SK-N-SH (cell line): ENCODE data around the gene CCDC148. TPM values are rescaled to one million over a fixed set of nuclear protein-coding genes. Genes with fewer than 3 reads are reported as not detected.

Source experiments
- CTCF ChIA-PET: fragments of 300-600, 350-600 bp; formaldehyde crosslinking; extraction: SDS; loops from one replicate; lab custom pipeline; 2021; lab: Yijun Ruan, JAX
- POLR2A ChIA-PET: fragments of 350-600 bp; sonication (Branson Sonifier 250); formaldehyde crosslinking; extraction: SDS; loops from one replicate; lab custom pipeline; 2020; ENCODE audit warnings: antibody characterized with exemption, inconsistent platforms; lab: Yijun Ruan, JAX
- DNase-seq: peaks from one replicate; pipeline ENCODE4 v3.0.0; 2012
- H2AFZ ChIP-seq: fragments of 200-600 bp; sonication (generic); 2 replicates; pipeline ENCODE4 v1.8.1; 2016; ENCODE audit warnings: antibody characterized with exemption, mild to moderate bottlenecking, low read depth
- H3F3A ChIP-seq: fragments of 200-600 bp; sonication (generic); replicated peaks from 2 replicates; pipeline ENCODE3; 2016; ENCODE audit warnings: antibody characterized with exemption, mild to moderate bottlenecking; ENCODE audit not compliant: insufficient read depth
- H3K27ac ChIP-seq, 2 experiments: fragments of 200-500 bp in 1 of 2; fragments of 200-600 bp in 1 of 2; sonication (Bioruptor generic) in 1 of 2; sonication (generic), shearing (Covaris generic) in 1 of 2; 2 replicates each; pipeline versions ENCODE4 v1.5.1 to v1.6.1; 2014 to 2016; ENCODE audit warnings: low read depth in 2 of 2, inconsistent platforms in 1 of 2, low read length in 1 of 2, mild to moderate bottlenecking in 1 of 2, mixed read lengths in 1 of 2
- H3K27me3 ChIP-seq: fragments of 200-600 bp; sonication (generic), shearing (Covaris generic); 2 replicates; pipeline ENCODE4 v1.6.1; 2016; ENCODE audit warnings: mixed run types; ENCODE audit not compliant: insufficient read depth
- H3K36me3 ChIP-seq, 2 experiments: fragments of 200-500 bp in 1 of 2; fragments of 200-600 bp in 1 of 2; sonication (Bioruptor generic) in 1 of 2; sonication (generic) in 1 of 2; replicated peaks in 1 of 2; 2 replicates each; pipeline versions ENCODE3 to v1.5.1; 2014 to 2016; ENCODE audit warnings: low read length in 1 of 2, mild to moderate bottlenecking in 1 of 2; ENCODE audit not compliant: insufficient read depth in 2 of 2, control insufficient read depth in 1 of 2
- H3K4me1 ChIP-seq, 2 experiments: fragments of 200-500 bp in 1 of 2; fragments of 200-600 bp in 1 of 2; sonication (Bioruptor generic) in 1 of 2; sonication (generic), shearing (Covaris generic) in 1 of 2; 2 replicates each; pipeline versions ENCODE4 v1.5.1 to v1.6.1; 2014 to 2016; ENCODE audit warnings: low read depth in 1 of 2, low read length in 1 of 2, mixed run types in 1 of 2; ENCODE audit not compliant: insufficient read depth in 2 of 2, control insufficient read depth in 1 of 2
- H3K4me2 ChIP-seq: fragments of 200-600 bp; sonication (generic), shearing (Covaris generic); 2 replicates; pipeline ENCODE4 v1.6.1; 2017; ENCODE audit warnings: mixed run types
- H3K4me3 ChIP-seq, 2 experiments: fragments of 200-500 bp in 1 of 2; fragments of 200-600 bp in 1 of 2; sonication (Bioruptor generic) in 1 of 2; sonication (generic), shearing (Covaris generic) in 1 of 2; 2 replicates each; pipeline versions ENCODE4 v1.5.1 to v1.8.1; 2014 to 2016; ENCODE audit warnings: low read depth in 2 of 2, inconsistent platforms in 1 of 2, low read length in 1 of 2, mild to moderate bottlenecking in 1 of 2, mixed read lengths in 1 of 2, moderate library complexity in 1 of 2
- H3K79me2 ChIP-seq: fragments of 200-600 bp; sonication (generic); 2 replicates; pipeline ENCODE4 v1.8.1; 2017; ENCODE audit warnings: mild to moderate bottlenecking; ENCODE audit not compliant: insufficient read depth
- H3K9ac ChIP-seq: fragments of 200-600 bp; sonication (generic); 2 replicates; pipeline ENCODE4 v1.6.1; 2017; ENCODE audit warnings: mixed run types
- H3K9me2 ChIP-seq: fragments of 200-600 bp; sonication (generic); 2 replicates; pipeline ENCODE4 v1.6.1; 2017; ENCODE audit warnings: mixed run types
- H3K9me3 ChIP-seq: fragments of 200-600 bp; sonication (generic); 2 replicates; pipeline ENCODE4 v1.6.1; 2017; ENCODE audit warnings: mixed run types, mild to moderate bottlenecking, moderate library complexity
- H4K20me1 ChIP-seq: fragments of 200-600 bp; sonication (generic); 2 replicates; pipeline ENCODE4 v1.6.1; 2017; ENCODE audit warnings: mild to moderate bottlenecking, mixed run types; ENCODE audit not compliant: insufficient read depth
- CHD2 ChIP-seq: fragments of 150-350 bp; IDR thresholded peaks from 2 replicates; pipeline ENCODE4 v1.6.1; 2018; ENCODE audit warnings: low read length; ENCODE audit not compliant: partially characterized antibody
- EP300 ChIP-seq, 2 experiments: IDR thresholded peaks; 2 replicates each; pipeline versions ENCODE4 v1.4.0 to v1.6.1; 2012; ENCODE audit warnings: borderline replicate concordance in 1 of 2, low read depth in 1 of 2, low read length in 1 of 2
- FOXJ3 ChIP-seq: sonication (generic); formaldehyde crosslinking; IDR thresholded peaks from 2 replicates; pipeline ENCODE4 v1.5.1; 2020; ENCODE audit warnings: mild to moderate bottlenecking, missing genetic modification reagents
- FOXM1 ChIP-seq: IDR thresholded peaks from 2 replicates; pipeline ENCODE4 v1.4.0; 2012; ENCODE audit warnings: low read depth, mild to moderate bottlenecking
- GATA2 ChIP-seq: sonication (generic); formaldehyde crosslinking; IDR thresholded peaks from 2 replicates; pipeline ENCODE4 v1.5.0; 2020; ENCODE audit warnings: mild to moderate bottlenecking, missing genetic modification reagents
- RAD21 ChIP-seq: IDR thresholded peaks from 2 replicates; pipeline ENCODE4 v1.6.1; 2012; ENCODE audit warnings: mild to moderate bottlenecking, low read length
- RCOR1 ChIP-seq: fragments of 150-350 bp; IDR thresholded peaks from 2 replicates; pipeline ENCODE4 v1.6.1; 2017; ENCODE audit warnings: antibody characterized with exemption, low read length
- REST ChIP-seq: IDR thresholded peaks from 2 replicates; pipeline ENCODE4 v1.6.1; 2012; ENCODE audit warnings: mild to moderate bottlenecking, low read depth, low read length, moderate library complexity
- RFX5 ChIP-seq: IDR thresholded peaks from 2 replicates; pipeline ENCODE4 v1.6.1; 2012; ENCODE audit warnings: mild to moderate bottlenecking, improper control_type of control experiment, low read length
- TAF1 ChIP-seq: IDR thresholded peaks from 2 replicates; pipeline ENCODE4 v1.6.1; 2012; ENCODE audit warnings: low read depth, mild to moderate bottlenecking, low read length, moderate library complexity, borderline replicate concordance
- TCF12 ChIP-seq: IDR thresholded peaks from 2 replicates; pipeline ENCODE4 v1.4.0; 2012
- polyA plus RNA-seq, 3 experiments: library from polyadenylated mRNA; depleted of rRNA; stranded (reverse); fragments of >200 nt; gene quantifications; 2 replicates each; pipeline ENCODE4 v1.2.3, GENCODE V29; 2012
- TF ChIP-seq, protein P1 (sequence below): fragments of 150-350 bp; IDR thresholded peaks from 2 replicates; pipeline ENCODE4 v1.6.1; 2016; ENCODE audit warnings: mild to moderate bottlenecking, low read depth, low read length
- TF ChIP-seq, protein P2 (sequence below): IDR thresholded peaks from 2 replicates; pipeline ENCODE4 v1.4.0; 2012; ENCODE audit warnings: low read depth
- TF ChIP-seq, protein P3 (sequence below): fragments of 150-350 bp; IDR thresholded peaks from 2 replicates; pipeline ENCODE4 v1.6.1; 2017; ENCODE audit warnings: antibody characterized with exemption, low read length, low read depth, borderline replicate concordance
- TF ChIP-seq, protein P4 (sequence below): IDR thresholded peaks from 2 replicates; pipeline ENCODE4; 2012
- TF ChIP-seq, protein P5 (sequence below): IDR thresholded peaks from 2 replicates; pipeline ENCODE4 v1.4.0; 2012; ENCODE audit warnings: low read depth, borderline replicate concordance
- TF ChIP-seq, protein P6 (sequence below): IDR thresholded peaks from 2 replicates; pipeline ENCODE4 v1.4.0; 2012; ENCODE audit warnings: low read depth, borderline replicate concordance

CCDC148 gene
- polyA plus RNA-seq, 1 of the 3 experiments (the other 2 are of a cell fraction): 0.18 TPM

DNA sequence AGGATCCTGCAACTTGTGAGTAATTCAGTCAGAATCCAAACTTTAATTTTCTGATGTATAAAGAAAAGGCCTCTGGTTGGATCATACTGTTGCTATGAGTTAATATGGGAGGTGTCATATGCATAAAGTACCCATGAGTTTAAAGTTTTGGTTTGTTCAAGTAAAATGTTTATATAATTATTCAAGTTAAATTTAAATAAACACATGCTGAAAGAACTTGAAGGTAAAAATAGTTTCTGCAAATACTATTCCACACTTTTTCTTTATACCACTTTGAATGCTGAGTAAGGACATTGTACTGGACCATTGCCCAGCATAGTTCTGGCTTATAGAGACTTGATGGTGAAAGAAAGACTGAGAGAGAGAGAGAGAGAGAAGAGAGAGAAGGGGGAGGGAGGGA, 30.9 kb upstream of the CCDC148 start:
- Histone ChIP-seq H3K4me1 (peaks cover 0 to 20% of the 10 kb centered on the region in 2 experiments; a peak in 2 of 4 replicates), H4K20me1 (no peaks in the 10 kb centered on the region), H3K79me2 (peaks cover 62% of the 10 kb centered on the region), H3K4me2 (no peak overlapping the region), H3K27ac (peak overlapping the region in 1 of 2 experiments; percentile 5; a peak in 1 of 4 replicates), H3F3A (peaks cover 4% of the 10 kb centered on the region), H3K27me3 (no peaks in the 10 kb centered on the region), H3K9me3 (no peaks in the 10 kb centered on the region), H3K9ac (no peak overlapping the region), H3K36me3 (no peaks in the 10 kb centered on the region), H3K9me2 (no peaks in the 10 kb centered on the region), H2AFZ (no peak overlapping the region), H3K4me3 (no peak overlapping the region)
- no peak for DNase-seq
- ChIA-PET POLR2A (no interaction called here), CTCF (interaction anchor here (1.4 to 1.5 kb wide), 2 partner anchors 10 to 259 kb away, joined by 5 to 6 read pairs; no protein-coding TSS in a partner anchor)
- TF ChIP-seq, protein P1, sequence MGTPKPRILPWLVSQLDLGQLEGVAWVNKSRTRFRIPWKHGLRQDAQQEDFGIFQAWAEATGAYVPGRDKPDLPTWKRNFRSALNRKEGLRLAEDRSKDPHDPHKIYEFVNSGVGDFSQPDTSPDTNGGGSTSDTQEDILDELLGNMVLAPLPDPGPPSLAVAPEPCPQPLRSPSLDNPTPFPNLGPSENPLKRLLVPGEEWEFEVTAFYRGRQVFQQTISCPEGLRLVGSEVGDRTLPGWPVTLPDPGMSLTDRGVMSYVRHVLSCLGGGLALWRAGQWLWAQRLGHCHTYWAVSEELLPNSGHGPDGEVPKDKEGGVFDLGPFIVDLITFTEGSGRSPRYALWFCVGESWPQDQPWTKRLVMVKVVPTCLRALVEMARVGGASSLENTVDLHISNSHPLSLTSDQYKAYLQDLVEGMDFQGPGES: no peak
- TF ChIP-seq CHD2 (no peak), TAF1 (no peak), FOXM1 (no peak), REST (no peak), GATA2 (no peak), FOXJ3 (CRISPR knock-in tag) (no peak), TCF12 (no peak), RCOR1 (no peak), RAD21 (no peak), RFX5 (no peak), EP300 (IDR thresholded peaks at IDR 0.05; ENCODE audit: borderline replicate concordance in 1 of 2, low read depth in 1 of 2, low read length in 1 of 2) (no peak)
- TF ChIP-seq, protein P2, sequence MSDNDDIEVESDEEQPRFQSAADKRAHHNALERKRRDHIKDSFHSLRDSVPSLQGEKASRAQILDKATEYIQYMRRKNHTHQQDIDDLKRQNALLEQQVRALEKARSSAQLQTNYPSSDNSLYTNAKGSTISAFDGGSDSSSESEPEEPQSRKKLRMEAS: no peak
- TF ChIP-seq, protein P3, sequence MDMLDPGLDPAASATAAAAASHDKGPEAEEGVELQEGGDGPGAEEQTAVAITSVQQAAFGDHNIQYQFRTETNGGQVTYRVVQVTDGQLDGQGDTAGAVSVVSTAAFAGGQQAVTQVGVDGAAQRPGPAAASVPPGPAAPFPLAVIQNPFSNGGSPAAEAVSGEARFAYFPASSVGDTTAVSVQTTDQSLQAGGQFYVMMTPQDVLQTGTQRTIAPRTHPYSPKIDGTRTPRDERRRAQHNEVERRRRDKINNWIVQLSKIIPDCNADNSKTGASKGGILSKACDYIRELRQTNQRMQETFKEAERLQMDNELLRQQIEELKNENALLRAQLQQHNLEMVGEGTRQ: no peak
- TF ChIP-seq, protein P4, sequence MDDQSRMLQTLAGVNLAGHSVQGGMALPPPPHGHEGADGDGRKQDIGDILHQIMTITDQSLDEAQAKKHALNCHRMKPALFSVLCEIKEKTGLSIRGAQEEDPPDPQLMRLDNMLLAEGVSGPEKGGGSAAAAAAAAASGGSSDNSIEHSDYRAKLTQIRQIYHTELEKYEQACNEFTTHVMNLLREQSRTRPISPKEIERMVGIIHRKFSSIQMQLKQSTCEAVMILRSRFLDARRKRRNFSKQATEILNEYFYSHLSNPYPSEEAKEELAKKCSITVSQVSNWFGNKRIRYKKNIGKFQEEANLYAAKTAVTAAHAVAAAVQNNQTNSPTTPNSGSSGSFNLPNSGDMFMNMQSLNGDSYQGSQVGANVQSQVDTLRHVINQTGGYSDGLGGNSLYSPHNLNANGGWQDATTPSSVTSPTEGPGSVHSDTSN: no peak
- TF ChIP-seq, protein P5, sequence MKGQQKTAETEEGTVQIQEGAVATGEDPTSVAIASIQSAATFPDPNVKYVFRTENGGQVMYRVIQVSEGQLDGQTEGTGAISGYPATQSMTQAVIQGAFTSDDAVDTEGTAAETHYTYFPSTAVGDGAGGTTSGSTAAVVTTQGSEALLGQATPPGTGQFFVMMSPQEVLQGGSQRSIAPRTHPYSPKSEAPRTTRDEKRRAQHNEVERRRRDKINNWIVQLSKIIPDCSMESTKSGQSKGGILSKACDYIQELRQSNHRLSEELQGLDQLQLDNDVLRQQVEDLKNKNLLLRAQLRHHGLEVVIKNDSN: no peak
- TF ChIP-seq, protein P6, sequence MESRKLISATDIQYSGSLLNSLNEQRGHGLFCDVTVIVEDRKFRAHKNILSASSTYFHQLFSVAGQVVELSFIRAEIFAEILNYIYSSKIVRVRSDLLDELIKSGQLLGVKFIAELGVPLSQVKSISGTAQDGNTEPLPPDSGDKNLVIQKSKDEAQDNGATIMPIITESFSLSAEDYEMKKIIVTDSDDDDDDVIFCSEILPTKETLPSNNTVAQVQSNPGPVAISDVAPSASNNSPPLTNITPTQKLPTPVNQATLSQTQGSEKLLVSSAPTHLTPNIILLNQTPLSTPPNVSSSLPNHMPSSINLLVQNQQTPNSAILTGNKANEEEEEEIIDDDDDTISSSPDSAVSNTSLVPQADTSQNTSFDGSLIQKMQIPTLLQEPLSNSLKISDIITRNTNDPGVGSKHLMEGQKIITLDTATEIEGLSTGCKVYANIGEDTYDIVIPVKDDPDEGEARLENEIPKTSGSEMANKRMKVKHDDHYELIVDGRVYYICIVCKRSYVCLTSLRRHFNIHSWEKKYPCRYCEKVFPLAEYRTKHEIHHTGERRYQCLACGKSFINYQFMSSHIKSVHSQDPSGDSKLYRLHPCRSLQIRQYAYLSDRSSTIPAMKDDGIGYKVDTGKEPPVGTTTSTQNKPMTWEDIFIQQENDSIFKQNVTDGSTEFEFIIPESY: no peak
